GM23338 (cell line): ENCODE results near the gene BLVRA. TPM values are rescaled to one million over a fixed set of nuclear protein-coding genes. Genes with fewer than 3 reads are reported as not detected.

Experiments
- ATAC-seq: fragments of 200-7000 bp; cut with Tn5 transposase; 3 replicates; pipeline ENCODE4 v1.9.1; 2020
- DNase-seq: peaks from one replicate; pipeline ENCODE4 v3.0.0-alpha.2; 2015; ENCODE audit warnings: low spot score
- H2AFZ ChIP-seq: fragments of 200-600 bp; sonication (generic); 2 replicates; pipeline ENCODE4 v1.8.0; 2016; ENCODE audit warnings: antibody characterized with exemption, mild to moderate bottlenecking, moderate library complexity
- H3F3A ChIP-seq: fragments of 200-600 bp; sonication (generic); replicated peaks from 2 replicates; pipeline ENCODE4 v1.8.0; 2017; ENCODE audit warnings: antibody characterized with exemption, mixed run types, low read depth
- H3K27ac ChIP-seq: fragments of 200-600 bp; sonication (generic); 2 replicates; pipeline ENCODE4 v1.6.1; 2016; ENCODE audit warnings: low read depth
- H3K27me3 ChIP-seq: fragments of 200-600 bp; sonication (generic); 2 replicates; pipeline ENCODE4 v1.8.0; 2016; ENCODE audit warnings: mild to moderate bottlenecking, mixed run types, moderate library complexity; ENCODE audit not compliant: insufficient read depth
- H3K36me3 ChIP-seq: fragments of 200-600 bp; sonication (generic); 2 replicates; pipeline ENCODE4 v1.8.0; 2016; ENCODE audit warnings: mild to moderate bottlenecking; ENCODE audit not compliant: insufficient read depth
- H3K4me1 ChIP-seq: fragments of 200-600 bp; sonication (generic); 2 replicates; pipeline ENCODE4 v1.8.0; 2016; ENCODE audit warnings: mild to moderate bottlenecking, moderate library complexity; ENCODE audit not compliant: insufficient read depth
- H3K4me2 ChIP-seq: fragments of 200-600 bp; sonication (generic); 2 replicates; pipeline ENCODE4 v1.7.1; 2017; ENCODE audit warnings: mixed run types
- H3K4me3 ChIP-seq: fragments of 200-600 bp; sonication (generic); 2 replicates; pipeline ENCODE4 v1.6.1; 2016; ENCODE audit warnings: mixed run types
- H3K79me2 ChIP-seq: fragments of 200-600 bp; sonication (generic); replicated peaks from 2 replicates; pipeline ENCODE4 v1.8.0; 2017; ENCODE audit warnings: mild to moderate bottlenecking; ENCODE audit not compliant: insufficient read depth
- H3K9me2 ChIP-seq: fragments of 200-600 bp; sonication (generic); 2 replicates; pipeline ENCODE4 v1.8.0; 2017; ENCODE audit not compliant: insufficient read depth
- H4K20me1 ChIP-seq: fragments of 200-600 bp; sonication (generic); replicated peaks from 2 replicates; pipeline ENCODE4 v1.8.0; 2017; ENCODE audit warnings: mild to moderate bottlenecking; ENCODE audit not compliant: insufficient read depth
- H3K27ac Mint-ChIP-seq: 2 replicates; pipeline ENCODE4 v1.8.0; 2020; ENCODE audit warnings: inconsistent platforms, mild to moderate bottlenecking, moderate library complexity, mixed read lengths
- H3K27me3 Mint-ChIP-seq: 3 replicates; pipeline ENCODE4 v1.8.0; 2022; ENCODE audit warnings: low read depth, mild to moderate bottlenecking, moderate library complexity, mixed read lengths, inconsistent platforms; ENCODE audit not compliant: insufficient read depth, poor library complexity
- H3K36me3 Mint-ChIP-seq: 3 replicates; pipeline ENCODE4 v1.8.0; 2021; ENCODE audit warnings: low read depth, mild to moderate bottlenecking, inconsistent platforms, moderate library complexity, mixed read lengths
- H3K4me1 Mint-ChIP-seq: 3 replicates; pipeline ENCODE4 v1.8.0; 2020; ENCODE audit warnings: mild to moderate bottlenecking, inconsistent platforms, mixed read lengths
- H3K4me3 Mint-ChIP-seq: 3 replicates; pipeline ENCODE4 v1.8.0; 2021; ENCODE audit warnings: moderate library complexity, mild to moderate bottlenecking, inconsistent platforms, mixed read lengths
- H3K9me3 Mint-ChIP-seq: 3 replicates; pipeline ENCODE4 v1.8.0; 2020; ENCODE audit warnings: moderate library complexity, mild to moderate bottlenecking, inconsistent platforms, mixed read lengths
- EZH2 ChIP-seq: fragments of 200-600 bp; sonication (generic); IDR thresholded peaks from one replicate; pipeline ENCODE4 v1.8.0; 2017; ENCODE audit warnings: antibody characterized with exemption, mild to moderate bottlenecking, low read depth; ENCODE audit not compliant: unreplicated experiment
- EZH2phosphoT487 ChIP-seq: fragments of 200-600 bp; sonication (generic); IDR thresholded peaks from one replicate; pipeline ENCODE4 v1.8.1; 2018; ENCODE audit warnings: antibody characterized with exemption; ENCODE audit not compliant: unreplicated experiment
- POLR2AphosphoS5 ChIP-seq: IDR thresholded peaks from 2 replicates; pipeline ENCODE4 v1.6.1; 2016; ENCODE audit warnings: antibody characterized with exemption, low read depth
- STAT1 ChIP-seq: IDR thresholded peaks from one replicate; pipeline ENCODE4 v1.6.1; 2016; ENCODE audit warnings: antibody characterized with exemption; ENCODE audit not compliant: unreplicated experiment
- ZNF114 ChIP-seq: fragments of 250-450 bp; sonication (Bioruptor Pico); IDR thresholded peaks from 2 replicates; pipeline ENCODE4 v1.5.0; 2020; ENCODE audit warnings: mild to moderate bottlenecking, moderate library complexity
- ZNF331 ChIP-seq: fragments of 250-450 bp; sonication (Bioruptor Pico); IDR thresholded peaks from 2 replicates; pipeline ENCODE4 v1.5.0; 2020; ENCODE audit warnings: low read depth, mild to moderate bottlenecking, moderate library complexity
- polyA plus RNA-seq: library from polyadenylated mRNA; unstranded; fragments of >200 nt; fragmentation: Nextera tagmentation; extraction: Ambion mirVana; gene quantifications from 2 replicates; pipeline ENCODE4 v1.2.1, GENCODE V29; 2016
- total RNA-seq: library from RNA; depleted of rRNA; stranded (reverse); fragments of >200 nt; shearing (Covaris generic); gene quantifications from 2 replicates; pipeline ENCODE4 v1.2.3, GENCODE V29; 2014
- TF ChIP-seq, protein P1 (sequence below), 2 experiments: fragments of 200-600 bp in 1 of 2; sonication (generic) in 1 of 2; conservative IDR thresholded peaks; 2 replicates each; pipeline versions ENCODE4 v1.5.1 to v1.6.1; 2016 to 2017; ENCODE audit warnings: antibody characterized with exemption in 2 of 2, low read depth in 2 of 2, mild to moderate bottlenecking in 2 of 2, moderate library complexity in 1 of 2
- TF ChIP-seq, protein P2 (sequence below): IDR thresholded peaks from 2 replicates; pipeline ENCODE4 v1.6.1; 2016; ENCODE audit warnings: antibody characterized with exemption

The BLVRA gene
- total and polyA plus RNA-seq, 2 experiments from 2014 or later = 17.0 to 46.5 TPM

DNA sequence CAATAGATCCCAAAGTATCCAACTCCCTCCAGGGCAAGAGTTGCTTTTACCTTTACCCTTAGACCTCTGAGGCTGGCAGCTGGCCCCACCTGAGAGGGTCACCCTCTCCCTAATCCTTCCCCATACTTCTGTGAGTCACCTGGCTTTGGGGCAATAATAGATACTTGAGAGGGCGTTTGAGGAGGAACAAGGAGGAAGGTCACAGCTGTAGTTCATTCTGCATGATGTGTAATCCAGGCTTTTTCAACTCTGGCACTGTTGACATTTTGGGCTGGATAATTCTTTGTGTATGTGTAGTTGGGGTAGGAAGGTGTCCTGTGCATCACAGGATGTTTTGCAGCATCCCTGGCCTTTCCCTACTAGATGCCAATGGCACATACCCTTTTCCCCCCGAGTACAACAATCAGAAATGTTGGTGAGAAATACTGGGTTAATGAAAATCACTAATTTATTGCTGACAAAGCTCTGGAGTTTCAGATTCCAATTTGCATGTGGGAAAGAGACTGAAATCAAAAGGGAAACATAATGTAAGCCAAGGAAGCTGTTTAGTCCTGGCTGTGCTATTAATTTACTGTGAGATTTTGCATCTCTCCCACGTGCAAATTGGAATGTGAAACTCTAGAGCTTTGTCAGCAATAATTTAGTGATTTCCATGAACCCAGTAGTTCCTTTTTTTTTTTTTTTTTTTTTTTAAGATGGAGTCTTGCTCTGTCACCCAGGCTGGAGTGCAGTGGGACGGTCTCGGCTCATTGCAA lies 3.6 kb downstream of the BLVRA start (continued):
- no peak for TF ChIP-seq EZH2

DNA sequence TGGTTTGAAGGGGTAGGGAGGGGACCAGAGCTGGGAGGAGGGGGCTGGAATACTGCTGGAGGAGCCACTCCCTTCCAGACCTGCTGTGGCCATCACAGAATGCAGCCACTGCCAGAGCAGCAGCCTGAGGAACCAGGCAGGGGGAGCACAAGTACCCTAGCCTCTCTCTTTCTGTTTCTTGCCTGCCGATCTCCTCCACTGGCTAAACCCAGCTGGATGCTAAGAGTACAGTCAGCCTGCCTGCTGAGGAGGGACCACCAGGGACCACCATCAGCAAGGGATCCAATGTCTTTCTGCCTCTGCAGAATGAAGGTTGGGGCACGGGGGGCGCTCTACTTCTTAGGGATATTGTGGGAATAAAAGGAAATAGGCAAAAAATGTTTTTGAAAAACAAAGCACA lies 4.7 kb downstream of the BLVRA start:
- peaks cover 4% of the 10 kb centered on the region; the same call in 1 of the 2 replicates for H3K9me2 ChIP-seq
- H2AFZ ChIP-seq = no peak overlapping the region
- peaks cover 16% of the 10 kb centered on the region for H3K27me3 ChIP-seq
- H3K79me2 ChIP-seq = no peaks in the 10 kb centered on the region
- H3K4me2 ChIP-seq = peak overlapping the region; percentile 60
- Mint-ChIP-seq H3K36me3 (no peaks in the 10 kb centered on the region), H3K27ac (no peak overlapping the region), H3K4me1 (peaks cover 24% of the 10 kb centered on the region), H3K9me3 (no peaks in the 10 kb centered on the region), H3K27me3 (peaks cover 17% of the 10 kb centered on the region), H3K4me3 (no peak overlapping the region)
- no peaks in the 10 kb centered on the region for H3K36me3 ChIP-seq
- no peak overlapping the region for H3K4me3 ChIP-seq
- DNase-seq (peak; percentile 57), ATAC-seq (peak; percentile 51)
- no peak for TF ChIP-seq STAT1
- TF ChIP-seq, protein P1, sequence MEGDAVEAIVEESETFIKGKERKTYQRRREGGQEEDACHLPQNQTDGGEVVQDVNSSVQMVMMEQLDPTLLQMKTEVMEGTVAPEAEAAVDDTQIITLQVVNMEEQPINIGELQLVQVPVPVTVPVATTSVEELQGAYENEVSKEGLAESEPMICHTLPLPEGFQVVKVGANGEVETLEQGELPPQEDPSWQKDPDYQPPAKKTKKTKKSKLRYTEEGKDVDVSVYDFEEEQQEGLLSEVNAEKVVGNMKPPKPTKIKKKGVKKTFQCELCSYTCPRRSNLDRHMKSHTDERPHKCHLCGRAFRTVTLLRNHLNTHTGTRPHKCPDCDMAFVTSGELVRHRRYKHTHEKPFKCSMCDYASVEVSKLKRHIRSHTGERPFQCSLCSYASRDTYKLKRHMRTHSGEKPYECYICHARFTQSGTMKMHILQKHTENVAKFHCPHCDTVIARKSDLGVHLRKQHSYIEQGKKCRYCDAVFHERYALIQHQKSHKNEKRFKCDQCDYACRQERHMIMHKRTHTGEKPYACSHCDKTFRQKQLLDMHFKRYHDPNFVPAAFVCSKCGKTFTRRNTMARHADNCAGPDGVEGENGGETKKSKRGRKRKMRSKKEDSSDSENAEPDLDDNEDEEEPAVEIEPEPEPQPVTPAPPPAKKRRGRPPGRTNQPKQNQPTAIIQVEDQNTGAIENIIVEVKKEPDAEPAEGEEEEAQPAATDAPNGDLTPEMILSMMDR (conservative IDR thresholded peaks at IDR 0.05; ENCODE audit: low read depth in 2 of 2) = peak; percentile 38 to 44
- no peak overlapping the region for H3K27ac ChIP-seq
- H4K20me1 ChIP-seq = no peaks in the 10 kb centered on the region
- peaks cover 22% of the 10 kb centered on the region for H3K4me1 ChIP-seq
- 0 out of 2 replicates have a peak, but pooled peaks cover 3% of the 10 kb centered on the region for H3F3A ChIP-seq

DNA sequence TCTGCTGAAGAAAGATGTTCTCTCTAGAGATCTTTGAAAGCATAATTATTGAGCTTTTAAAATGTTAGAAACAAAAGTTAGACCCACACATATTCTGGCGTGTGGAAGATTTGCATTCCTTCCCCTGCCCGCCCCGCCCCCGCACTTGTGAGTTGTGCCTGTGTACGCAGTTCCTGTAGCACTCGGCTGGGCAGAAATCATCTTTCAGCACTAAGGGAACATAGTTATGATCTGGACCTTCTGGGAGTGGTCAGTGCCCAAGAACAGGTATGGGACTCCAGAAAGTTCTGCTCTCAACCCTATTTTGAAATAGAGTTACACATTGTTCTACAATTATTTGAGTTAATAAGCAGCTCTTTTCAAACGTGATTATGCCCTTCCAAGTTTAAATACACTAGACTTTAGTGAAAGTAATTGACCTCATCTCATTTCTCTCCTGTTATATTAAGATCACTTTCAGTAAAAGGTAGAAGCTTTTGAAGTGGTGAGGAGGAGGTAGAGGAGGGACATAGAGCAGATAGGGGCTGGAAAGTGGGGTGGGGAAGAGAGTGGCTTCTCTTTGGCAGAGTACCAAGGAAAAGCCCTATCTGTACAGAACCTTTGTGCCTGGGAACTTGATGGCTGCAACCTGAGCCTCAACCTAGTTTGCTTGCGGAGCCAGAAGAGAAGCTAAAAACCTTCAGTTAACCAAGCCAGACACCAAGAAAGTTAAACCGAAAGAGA lies 5.7 kb downstream of the BLVRA start:
- ATAC-seq = peak; percentile 19
- Histone ChIP-seq H3K79me2 (no peaks in the 10 kb centered on the region), H3K9me2 (peaks cover 4% of the 10 kb centered on the region; the same call in 1 of the 2 replicates), H4K20me1 (no peaks in the 10 kb centered on the region), H3K36me3 (no peaks in the 10 kb centered on the region), H3K27ac (no peak overlapping the region), H3F3A (0 out of 2 replicates have a peak, but pooled peaks cover 3% of the 10 kb centered on the region), H3K4me1 (peaks cover 22% of the 10 kb centered on the region), H3K4me3 (no peak overlapping the region), H3K27me3 (peaks cover 11% of the 10 kb centered on the region), H2AFZ (no peak overlapping the region), H3K4me2 (peak overlapping the region; percentile 60)
- TF ChIP-seq POLR2AphosphoS5 (no peak), EZH2phosphoT487 (no peak), ZNF114 (no peak), ZNF331 (no peak)
- TF ChIP-seq, protein P2, sequence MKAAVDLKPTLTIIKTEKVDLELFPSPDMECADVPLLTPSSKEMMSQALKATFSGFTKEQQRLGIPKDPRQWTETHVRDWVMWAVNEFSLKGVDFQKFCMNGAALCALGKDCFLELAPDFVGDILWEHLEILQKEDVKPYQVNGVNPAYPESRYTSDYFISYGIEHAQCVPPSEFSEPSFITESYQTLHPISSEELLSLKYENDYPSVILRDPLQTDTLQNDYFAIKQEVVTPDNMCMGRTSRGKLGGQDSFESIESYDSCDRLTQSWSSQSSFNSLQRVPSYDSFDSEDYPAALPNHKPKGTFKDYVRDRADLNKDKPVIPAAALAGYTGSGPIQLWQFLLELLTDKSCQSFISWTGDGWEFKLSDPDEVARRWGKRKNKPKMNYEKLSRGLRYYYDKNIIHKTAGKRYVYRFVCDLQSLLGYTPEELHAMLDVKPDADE = no peak
- TF ChIP-seq, protein P1 (conservative IDR thresholded peaks at IDR 0.05; ENCODE audit: low read depth in 2 of 2) = no peak
- no peak for DNase-seq
- H3K9me3 Mint-ChIP-seq = no peaks in the 10 kb centered on the region
- peaks cover 14% of the 10 kb centered on the region for H3K27me3 Mint-ChIP-seq
- 0 out of 3 replicates have a peak overlapping the region, but pooled peaks have one; percentile 15 for H3K4me3 Mint-ChIP-seq
- peaks cover 24% of the 10 kb centered on the region for H3K4me1 Mint-ChIP-seq
- no peak overlapping the region for H3K27ac Mint-ChIP-seq
- no peaks in the 10 kb centered on the region for H3K36me3 Mint-ChIP-seq
